Kidney epithelial cell (primary cell): ENCODE measurements around the gene DPP3. TPM values are rescaled to one million over a fixed set of nuclear protein-coding genes. Genes with fewer than 3 reads are reported as not detected.

Experiments used
- DNase-seq: peaks from one replicate; pipeline ENCODE4 v3.0.0-alpha.2; 2010; ENCODE audit warnings: low read depth
- H3K27me3 ChIP-seq: 2 replicates; pipeline ENCODE4 v1.6.0; 2011; ENCODE audit warnings: low read length; ENCODE audit not compliant: control insufficient read depth, insufficient read depth
- H3K36me3 ChIP-seq: 2 replicates; pipeline ENCODE4 v1.5.1; 2011; ENCODE audit warnings: low read length; ENCODE audit not compliant: control insufficient read depth, insufficient read depth
- H3K4me3 ChIP-seq: 2 replicates; pipeline ENCODE4 v1.5.1; 2011; ENCODE audit warnings: low read depth, mild to moderate bottlenecking, control low read depth, low read length
- CTCF ChIP-seq: IDR thresholded peaks from 2 replicates; pipeline ENCODE4 v1.5.1; 2011; ENCODE audit warnings: mild to moderate bottlenecking, moderate library complexity, low read length, control low read depth, inconsistent platforms; ENCODE audit not compliant: insufficient read depth, poor library complexity, severe bottlenecking
- total RNA-seq: library from RNA; depleted of rRNA; stranded (reverse); fragments of >200 nt; gene quantifications from 2 replicates; pipeline ENCODE4 v1.2.3, GENCODE V29; 2015

DPP3 gene
- total RNA-seq, 1 donor from 2014 or later, result 84.6 TPM

DNA sequence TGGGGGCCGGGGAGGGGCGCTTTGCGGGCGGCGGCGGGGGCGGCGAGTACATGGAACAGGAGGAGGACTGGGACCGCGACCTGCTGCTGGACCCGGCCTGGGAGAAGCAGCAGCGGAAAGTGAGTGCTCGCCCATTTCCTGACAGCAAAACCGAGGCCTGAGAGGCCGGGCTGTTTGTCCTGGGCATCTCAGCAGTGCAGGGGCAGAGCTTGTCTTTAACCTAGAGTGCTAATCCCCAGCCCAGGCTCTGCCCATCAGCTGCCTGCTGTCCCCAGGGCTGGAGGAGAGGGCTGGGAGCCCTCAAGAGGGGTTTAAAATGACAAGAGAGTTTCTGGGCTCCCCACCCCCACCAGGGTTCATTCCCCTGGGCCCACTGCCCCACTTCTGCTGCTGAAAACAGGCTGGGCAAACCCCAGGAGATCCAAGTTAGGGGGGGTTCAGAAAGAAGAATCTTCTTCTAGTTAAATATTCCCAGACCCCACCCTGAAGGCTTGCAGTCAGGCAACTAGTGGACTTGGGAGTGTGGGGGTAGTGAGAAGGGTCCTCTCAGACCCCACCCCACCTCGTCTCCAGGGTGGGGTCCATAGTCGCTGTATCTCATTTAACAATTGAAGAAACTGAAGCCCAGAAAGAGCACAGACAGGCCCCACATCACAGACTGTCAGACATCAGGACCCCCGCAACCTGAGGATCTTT lies 66.9 kb downstream of the DPP3 start:
- peaks cover 26% of the 10 kb centered on the region for H3K27me3 ChIP-seq
- TF ChIP-seq CTCF, result no peak
- no peak for DNase-seq
- no peak overlapping the region for H3K4me3 ChIP-seq
- H3K36me3 ChIP-seq, result no peaks in the 10 kb centered on the region

DNA sequence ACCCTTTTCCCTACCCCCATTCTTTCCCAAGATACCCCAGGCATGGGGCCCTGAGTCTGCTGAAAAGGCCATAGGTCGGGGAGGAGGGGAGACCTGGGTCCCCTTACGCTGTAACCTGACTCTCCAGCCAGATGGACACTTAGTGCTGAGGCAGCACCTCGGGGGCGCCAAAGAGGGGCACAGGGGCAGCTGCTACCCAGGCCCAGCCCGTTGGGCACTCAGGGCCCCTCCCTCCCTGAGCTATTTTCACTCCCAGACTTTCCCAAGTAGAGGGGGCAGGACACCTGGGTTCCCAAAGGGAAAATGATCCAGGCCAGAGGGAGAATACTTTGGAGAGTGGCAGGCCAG lies 67.4 kb downstream of the DPP3 start:
- peaks cover 26% of the 10 kb centered on the region for H3K27me3 ChIP-seq
- no peaks in the 10 kb centered on the region for H3K36me3 ChIP-seq
- no peak overlapping the region for H3K4me3 ChIP-seq
- no peak for DNase-seq
- no peak for TF ChIP-seq CTCF

- H3K36me3 ChIP-seq, result no peaks in the 10 kb centered on the region
- peaks cover 26% of the 10 kb centered on the region for H3K27me3 ChIP-seq
- no peak for TF ChIP-seq CTCF
- no peak for DNase-seq
- no peak overlapping the region for H3K4me3 ChIP-seq
Observed at GRCh38 chr11:66548041-66548440, 67.8 kb downstream of the DPP3 start.

DNA sequence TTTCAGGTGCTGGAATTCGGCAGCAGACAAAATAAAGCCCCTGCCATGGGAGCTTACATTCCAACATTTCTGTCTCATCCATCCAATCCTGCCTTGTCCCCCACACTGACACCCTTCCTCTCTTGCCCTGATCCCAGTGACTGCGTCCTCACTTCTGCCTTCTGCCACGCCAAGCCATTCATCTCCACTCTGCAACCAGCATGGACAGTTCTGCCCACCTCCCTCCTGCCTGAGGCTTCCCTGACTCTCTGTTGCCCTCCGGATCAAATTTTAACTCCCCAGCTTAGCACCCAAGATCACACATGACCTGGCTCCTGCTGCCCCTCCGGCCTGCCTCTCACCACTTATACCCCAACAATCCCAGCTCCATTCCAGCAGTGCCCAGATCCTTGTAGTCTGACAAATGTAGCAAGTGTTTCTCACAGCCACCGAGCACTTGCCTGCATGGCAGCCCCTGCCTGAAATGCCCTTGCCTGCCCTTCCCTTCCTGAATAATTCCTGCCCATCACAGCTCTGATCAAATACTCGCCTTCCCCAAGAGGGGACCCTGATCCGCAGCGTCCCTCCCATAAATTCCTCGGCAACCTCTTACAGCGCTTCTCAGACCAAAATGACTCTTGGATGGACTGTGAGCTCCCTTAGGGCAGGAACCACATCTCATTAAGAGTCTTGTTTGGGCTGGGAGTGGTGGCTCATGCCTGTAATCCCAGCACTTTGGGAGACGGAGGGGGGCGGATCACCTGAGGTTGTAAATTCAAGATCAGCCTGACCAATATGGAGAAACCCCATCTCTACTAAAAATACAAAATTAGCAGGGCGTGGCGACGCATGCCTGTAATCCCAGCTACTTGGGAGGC lies 68.8 kb downstream of the DPP3 start:
- Histone ChIP-seq H3K36me3 (no peaks in the 10 kb centered on the region), H3K27me3 (peaks cover 26% of the 10 kb centered on the region), H3K4me3 (no peak overlapping the region)
- DNase-seq, result no peak
- no peak for TF ChIP-seq CTCF

DNA sequence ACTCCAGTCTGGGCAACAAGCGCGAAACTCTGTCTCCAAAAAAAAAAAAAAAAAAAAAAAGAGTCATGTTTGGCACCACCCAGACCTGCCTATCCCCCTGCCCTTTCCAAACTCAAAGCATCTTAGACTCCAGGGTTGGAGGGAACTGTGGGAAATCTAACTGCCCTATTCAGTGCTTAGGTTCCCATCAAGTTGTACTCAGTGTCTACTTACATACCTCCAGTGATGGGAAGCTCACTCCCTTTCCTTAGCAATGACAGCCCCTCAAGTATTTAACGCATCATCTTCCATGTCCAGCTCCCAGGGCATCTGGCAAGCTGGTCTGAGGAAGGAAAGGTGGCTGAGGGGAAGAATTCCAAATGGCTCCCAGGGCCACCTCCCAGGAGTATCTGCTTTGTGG lies 69.5 kb downstream of the DPP3 start:
- DNase-seq, result no peak
- H3K36me3 ChIP-seq, result no peaks in the 10 kb centered on the region
- TF ChIP-seq CTCF, result no peak

More for the DNA sequence above, 69.5 kb downstream of the DPP3 start:
- peaks cover 26% of the 10 kb centered on the region for H3K27me3 ChIP-seq
- H3K4me3 ChIP-seq, result no peak overlapping the region
